22Rv1 (cell line): Measurements from ENCODE around the gene MTMR11.

Experiments
- ZFX ChIP-seq: fragments of 450-650 bp; IDR thresholded peaks from 2 replicates; pipeline ENCODE4 v1.6.1; 2017; ENCODE audit warnings: antibody characterized with exemption, borderline replicate concordance
- TF ChIP-seq, protein P1 (sequence below): fragments of 450-650 bp; IDR thresholded peaks from 2 replicates; pipeline ENCODE4 v1.5.1; 2017; ENCODE audit warnings: mild to moderate bottlenecking

DNA sequence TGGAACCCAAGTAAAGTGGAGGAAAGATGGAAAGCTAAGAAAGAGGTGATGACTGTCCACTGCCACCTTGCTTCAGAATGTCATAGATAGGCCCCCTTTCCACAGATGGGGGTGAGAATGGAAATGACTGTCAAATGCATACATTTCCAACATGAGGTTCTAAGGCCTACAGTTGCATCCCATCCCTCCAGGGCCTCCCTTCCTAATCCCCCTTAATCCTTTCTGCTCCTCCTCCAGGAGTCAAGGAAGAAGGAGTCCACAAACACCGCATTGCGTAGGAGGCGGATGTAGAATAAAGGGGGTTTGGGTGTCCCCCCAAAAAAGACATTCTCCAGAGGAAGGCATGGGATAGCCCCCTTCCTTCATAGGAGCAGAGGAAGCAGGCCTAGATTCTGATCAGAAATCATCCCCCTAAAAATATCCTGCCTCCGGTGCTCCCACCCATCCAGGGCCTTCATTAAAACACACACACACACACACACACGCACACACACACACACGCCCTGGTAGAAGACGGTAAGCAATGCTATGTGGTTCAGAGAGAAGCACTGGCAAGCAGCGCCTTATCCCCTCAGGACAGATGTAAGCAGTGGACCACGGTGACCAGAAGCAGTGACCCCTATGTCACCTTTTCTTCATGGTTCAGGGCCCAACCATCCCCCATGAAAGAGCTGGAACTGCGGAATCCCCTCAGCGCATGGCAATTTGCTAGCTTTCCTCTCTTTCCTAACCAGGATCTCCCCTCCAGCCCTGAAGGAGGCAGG is 21.1 kb downstream of the MTMR11 start:
- TF ChIP-seq, protein P1, sequence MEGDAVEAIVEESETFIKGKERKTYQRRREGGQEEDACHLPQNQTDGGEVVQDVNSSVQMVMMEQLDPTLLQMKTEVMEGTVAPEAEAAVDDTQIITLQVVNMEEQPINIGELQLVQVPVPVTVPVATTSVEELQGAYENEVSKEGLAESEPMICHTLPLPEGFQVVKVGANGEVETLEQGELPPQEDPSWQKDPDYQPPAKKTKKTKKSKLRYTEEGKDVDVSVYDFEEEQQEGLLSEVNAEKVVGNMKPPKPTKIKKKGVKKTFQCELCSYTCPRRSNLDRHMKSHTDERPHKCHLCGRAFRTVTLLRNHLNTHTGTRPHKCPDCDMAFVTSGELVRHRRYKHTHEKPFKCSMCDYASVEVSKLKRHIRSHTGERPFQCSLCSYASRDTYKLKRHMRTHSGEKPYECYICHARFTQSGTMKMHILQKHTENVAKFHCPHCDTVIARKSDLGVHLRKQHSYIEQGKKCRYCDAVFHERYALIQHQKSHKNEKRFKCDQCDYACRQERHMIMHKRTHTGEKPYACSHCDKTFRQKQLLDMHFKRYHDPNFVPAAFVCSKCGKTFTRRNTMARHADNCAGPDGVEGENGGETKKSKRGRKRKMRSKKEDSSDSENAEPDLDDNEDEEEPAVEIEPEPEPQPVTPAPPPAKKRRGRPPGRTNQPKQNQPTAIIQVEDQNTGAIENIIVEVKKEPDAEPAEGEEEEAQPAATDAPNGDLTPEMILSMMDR = no peak
- no peak for TF ChIP-seq ZFX
